RWPE2 (cell line): ENCODE measurements around the gene ZNF749.
A peak's percentile ranks its signal among the peaks of the same experiment; 100 is the strongest.

Experiments
- ATAC-seq: fragments of 200-7000 bp; cut with Tn5 transposase; 3 replicates; pipeline ENCODE4 v1.9.1; 2021; ENCODE audit warnings: low read depth
- DNase-seq: peaks from one replicate; pipeline ENCODE4 v3.0.0-alpha.2; 2020; ENCODE audit warnings: low spot score
- H3K27ac ChIP-seq: fragments of 450-650 bp; 2 replicates; pipeline ENCODE4 v1.5.1; 2017; ENCODE audit warnings: mild to moderate bottlenecking; ENCODE audit not compliant: poor library complexity, severe bottlenecking
- H3K27me3 ChIP-seq: fragments of 250-450 bp; sonication (Bioruptor Pico); 2 replicates; pipeline ENCODE4 v1.5.1; 2021; ENCODE audit warnings: mild to moderate bottlenecking, moderate library complexity; ENCODE audit not compliant: insufficient read depth, poor library complexity, severe bottlenecking
- H3K36me3 ChIP-seq: fragments of 250-450 bp; sonication (Bioruptor Pico); 2 replicates; pipeline ENCODE4 v1.5.1; 2020; ENCODE audit warnings: low read depth, mild to moderate bottlenecking, moderate library complexity
- H3K4me1 ChIP-seq: fragments of 250-450 bp; sonication (Bioruptor Pico); 2 replicates; pipeline ENCODE4 v1.5.1; 2021; ENCODE audit warnings: mild to moderate bottlenecking, moderate library complexity; ENCODE audit not compliant: insufficient read depth, poor library complexity, severe bottlenecking
- H3K4me3 ChIP-seq: fragments of 250-450 bp; sonication (Bioruptor Pico); 2 replicates; pipeline ENCODE4 v1.5.1; 2021; ENCODE audit warnings: mild to moderate bottlenecking, moderate library complexity; ENCODE audit not compliant: severe bottlenecking
- H3K9me3 ChIP-seq: fragments of 250-450 bp; sonication (Bioruptor Pico); 2 replicates; pipeline ENCODE4 v1.5.1; 2021; ENCODE audit warnings: mild to moderate bottlenecking, moderate library complexity; ENCODE audit not compliant: severe bottlenecking
- TF ChIP-seq, protein P1 (sequence below): fragments of 450-650 bp; IDR thresholded peaks from one replicate; pipeline ENCODE4 v1.5.1; 2017; ENCODE audit warnings: mild to moderate bottlenecking, moderate library complexity; ENCODE audit not compliant: poor library complexity, severe bottlenecking

The ZNF749 gene

DNA sequence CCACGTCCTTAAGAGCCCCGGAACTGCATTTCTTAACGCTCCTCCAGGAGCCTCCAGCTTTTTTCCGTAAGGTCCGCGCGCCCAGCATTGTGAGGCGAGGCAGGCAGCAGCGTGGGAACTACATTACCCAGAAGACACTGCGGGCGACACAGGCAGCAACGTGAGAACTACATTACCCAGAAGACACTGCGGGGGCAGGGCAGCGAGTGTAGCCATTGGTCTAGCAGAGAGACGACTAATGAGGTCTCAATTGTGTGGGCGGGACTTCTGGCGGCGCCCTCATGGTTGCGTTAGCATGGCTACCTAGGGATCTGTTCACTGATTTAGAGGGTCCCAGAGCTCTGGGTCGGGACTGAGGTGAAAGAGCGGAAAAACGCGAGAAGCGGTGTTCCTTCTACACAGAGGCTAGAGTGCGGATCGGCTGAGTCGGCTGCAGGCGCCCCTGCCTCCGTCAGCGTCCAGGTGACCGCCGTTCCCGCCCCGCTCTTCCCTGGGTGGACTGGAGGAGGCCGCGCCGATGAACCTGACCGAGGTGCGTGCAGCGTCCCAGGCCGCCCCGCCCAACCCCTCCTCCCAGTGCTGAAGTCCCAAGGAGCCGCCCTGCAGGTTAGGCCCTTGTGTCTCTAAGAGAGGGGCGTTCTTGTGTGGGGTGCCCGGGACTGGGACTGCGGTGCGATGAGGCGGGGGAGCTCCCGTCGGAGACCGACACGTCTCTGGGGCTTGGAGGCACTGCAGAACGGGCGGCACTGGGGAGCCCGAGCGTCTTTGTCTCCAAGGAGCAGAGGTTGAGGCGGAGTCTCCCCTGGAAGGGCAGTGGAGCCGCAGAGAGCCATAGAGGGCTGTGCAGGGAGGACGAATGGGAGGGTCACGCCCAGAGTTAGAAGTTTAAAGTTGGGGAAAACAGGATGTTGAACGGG lies at the start of gene ZNF749:
Gene ZNF749 (plus strand): TSS at position 264 of the 917 bp plus-strand sequence. CDS start 254 bp downstream, at position 518.
- TF ChIP-seq, protein P1, sequence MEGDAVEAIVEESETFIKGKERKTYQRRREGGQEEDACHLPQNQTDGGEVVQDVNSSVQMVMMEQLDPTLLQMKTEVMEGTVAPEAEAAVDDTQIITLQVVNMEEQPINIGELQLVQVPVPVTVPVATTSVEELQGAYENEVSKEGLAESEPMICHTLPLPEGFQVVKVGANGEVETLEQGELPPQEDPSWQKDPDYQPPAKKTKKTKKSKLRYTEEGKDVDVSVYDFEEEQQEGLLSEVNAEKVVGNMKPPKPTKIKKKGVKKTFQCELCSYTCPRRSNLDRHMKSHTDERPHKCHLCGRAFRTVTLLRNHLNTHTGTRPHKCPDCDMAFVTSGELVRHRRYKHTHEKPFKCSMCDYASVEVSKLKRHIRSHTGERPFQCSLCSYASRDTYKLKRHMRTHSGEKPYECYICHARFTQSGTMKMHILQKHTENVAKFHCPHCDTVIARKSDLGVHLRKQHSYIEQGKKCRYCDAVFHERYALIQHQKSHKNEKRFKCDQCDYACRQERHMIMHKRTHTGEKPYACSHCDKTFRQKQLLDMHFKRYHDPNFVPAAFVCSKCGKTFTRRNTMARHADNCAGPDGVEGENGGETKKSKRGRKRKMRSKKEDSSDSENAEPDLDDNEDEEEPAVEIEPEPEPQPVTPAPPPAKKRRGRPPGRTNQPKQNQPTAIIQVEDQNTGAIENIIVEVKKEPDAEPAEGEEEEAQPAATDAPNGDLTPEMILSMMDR = no peak
- Histone ChIP-seq H3K9me3 (no peaks in the 10 kb centered on the region), H3K4me1 (no peaks in the 10 kb centered on the region), H3K4me3 (peak within 1 kb of the TSS; percentile 78), H3K27ac (peak within 1 kb of the TSS; percentile 28), H3K27me3 (no peaks in the 10 kb centered on the region), H3K36me3 (peaks cover 18% of the 10 kb centered on the region)
- DNase-seq = peak; percentile 98
- ATAC-seq = peak; percentile 92

DNA sequence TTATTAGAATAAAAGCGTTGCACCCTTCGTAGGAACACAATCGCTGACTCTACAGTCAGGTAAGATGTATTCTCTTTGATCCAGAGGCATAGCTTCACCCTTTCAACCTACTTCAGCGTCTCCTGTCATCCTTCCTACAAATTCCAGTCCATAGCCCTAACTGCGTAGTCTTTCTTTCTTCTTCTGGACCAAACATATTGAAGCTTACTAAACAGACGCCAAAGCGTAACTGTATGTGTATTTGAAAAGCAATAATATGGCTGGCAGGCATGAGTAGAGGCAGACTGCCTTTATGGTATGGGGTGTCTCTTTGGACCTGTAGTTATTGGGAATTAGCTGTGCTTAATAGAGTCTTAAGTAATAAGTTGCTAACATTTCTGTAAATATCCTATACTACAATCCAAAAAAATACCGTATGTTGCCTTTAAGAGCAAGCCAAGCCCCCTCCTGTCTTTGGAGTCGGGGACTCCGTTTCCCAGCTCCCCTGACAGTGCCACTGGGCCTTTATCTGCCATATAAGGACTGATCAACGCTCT lies 45.9 kb upstream of the ZNF749 start:
- H3K27me3 ChIP-seq = no peaks in the 10 kb centered on the region
- no peaks in the 10 kb centered on the region for H3K9me3 ChIP-seq
- TF ChIP-seq, protein P1 = no peak
- DNase-seq (no peak), ATAC-seq (no peak)
- peaks cover 18% of the 10 kb centered on the region for H3K36me3 ChIP-seq
- peak overlapping the region; percentile 67 for H3K4me3 ChIP-seq
- H3K27ac ChIP-seq = peak overlapping the region; percentile 32
- H3K4me1 ChIP-seq = peaks cover 11% of the 10 kb centered on the region

- TF ChIP-seq, protein P1 = peak; percentile 21
- peak within 1 kb of the TSS; percentile 32 for H3K27ac ChIP-seq
- no peaks in the 10 kb centered on the region for H3K9me3 ChIP-seq
Measured at GRCh38 chr19:57389730-57390598, 45.2 kb upstream of the ZNF749 start, which contains the start of gene ZNF548. ZNF548 (plus strand) TSS chr19:57389854; CDS start chr19:57390100, 246 bp downstream.

DNA sequence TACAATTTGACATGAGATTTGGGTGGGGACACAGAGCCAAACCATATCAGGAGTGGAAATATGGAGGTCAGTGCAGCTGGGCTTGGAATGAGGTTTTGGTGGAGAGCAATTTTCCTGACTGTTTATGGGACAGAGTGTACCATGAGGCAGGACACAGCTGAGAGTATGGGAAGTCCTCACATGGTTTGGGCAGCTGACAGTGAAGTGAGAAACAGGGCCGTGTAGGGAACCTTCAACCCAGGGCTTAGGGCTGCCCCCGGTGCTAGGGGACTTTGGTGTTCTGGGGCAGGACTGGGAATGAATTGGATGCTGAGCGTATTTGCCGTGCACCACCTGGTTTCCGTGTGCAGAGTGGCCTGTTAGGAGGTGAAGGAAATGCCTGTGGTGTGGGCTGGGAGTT lies 39.4 kb upstream of the ZNF749 start:
- H3K36me3 ChIP-seq = peaks cover 42% of the 10 kb centered on the region

More at GRCh38 chr19:57389730-57390598, 45.2 kb upstream of the ZNF749 start, which contains the start of gene ZNF548:
- DNase-seq (peak; percentile 95), ATAC-seq (peak; percentile 98)
- H3K27me3 ChIP-seq = no peaks in the 10 kb centered on the region
- peak within 1 kb of the TSS; percentile 67 for H3K4me3 ChIP-seq
- H3K4me1 ChIP-seq = peaks cover 11% of the 10 kb centered on the region
- peaks cover 18% of the 10 kb centered on the region for H3K36me3 ChIP-seq

More for the DNA sequence above, 39.4 kb upstream of the ZNF749 start:
- no peak overlapping the region for H3K4me3 ChIP-seq
- H3K9me3 ChIP-seq = no peaks in the 10 kb centered on the region
- TF ChIP-seq, protein P1 = no peak
- DNase-seq (no peak), ATAC-seq (no peak)
- peaks cover 2% of the 10 kb centered on the region for H3K4me1 ChIP-seq
- H3K27ac ChIP-seq = no peak overlapping the region
- no peaks in the 10 kb centered on the region for H3K27me3 ChIP-seq
